GM21526 (cell line): ENCODE measurements around the gene SCN5A.
A peak's percentile ranks its signal among the peaks of the same experiment; 100 is the strongest.

Experiments
- ATAC-seq: cut with Tn5 transposase; IDR thresholded peaks from one replicate; pipeline ENCODE4 v1.9.1; 2021; ENCODE audit warnings: moderate library complexity; ENCODE audit not compliant: unreplicated experiment, low FRiP score

SCN5A gene

DNA sequence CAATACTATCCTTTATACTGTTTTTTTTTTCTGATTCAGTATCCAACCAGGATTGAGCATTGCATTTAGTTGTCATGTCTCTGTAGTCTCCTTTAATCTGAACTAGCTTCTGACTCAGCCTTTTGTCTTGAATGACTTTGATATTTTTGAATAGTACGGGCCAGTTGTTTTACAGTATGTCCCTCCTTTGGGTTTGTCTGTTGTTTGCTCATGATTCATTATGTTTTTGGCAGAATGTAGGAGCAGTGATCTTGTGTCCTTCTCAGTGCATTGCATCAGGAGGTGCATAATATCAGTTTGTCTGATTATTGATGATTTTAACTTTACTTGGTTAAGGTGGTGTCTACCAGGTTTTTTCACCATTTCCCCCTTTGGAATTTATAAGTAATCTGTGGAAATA is 132.8 kb downstream of the SCN5A start:
- no peak for ATAC-seq

DNA sequence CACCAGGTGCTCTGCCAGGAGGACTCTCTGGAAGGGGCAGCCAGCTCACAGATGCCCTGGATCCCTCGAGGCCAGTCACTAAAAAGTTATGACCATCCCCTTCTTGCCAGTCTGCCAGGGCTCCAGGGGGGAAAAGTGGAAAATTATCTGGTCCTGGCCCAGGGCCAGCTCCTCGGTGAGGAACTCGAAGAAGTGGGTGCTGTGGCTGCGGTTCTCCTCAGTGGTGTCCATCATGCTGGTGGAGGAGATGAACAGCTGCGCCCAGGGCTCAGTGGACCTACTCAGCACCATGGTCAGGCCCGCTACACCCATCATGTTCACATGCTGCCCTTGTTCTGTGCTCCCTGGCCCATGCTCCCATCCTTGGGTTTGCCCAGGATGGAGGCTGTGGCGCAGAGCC is 134.1 kb downstream of the SCN5A start:
- no peak for ATAC-seq

DNA sequence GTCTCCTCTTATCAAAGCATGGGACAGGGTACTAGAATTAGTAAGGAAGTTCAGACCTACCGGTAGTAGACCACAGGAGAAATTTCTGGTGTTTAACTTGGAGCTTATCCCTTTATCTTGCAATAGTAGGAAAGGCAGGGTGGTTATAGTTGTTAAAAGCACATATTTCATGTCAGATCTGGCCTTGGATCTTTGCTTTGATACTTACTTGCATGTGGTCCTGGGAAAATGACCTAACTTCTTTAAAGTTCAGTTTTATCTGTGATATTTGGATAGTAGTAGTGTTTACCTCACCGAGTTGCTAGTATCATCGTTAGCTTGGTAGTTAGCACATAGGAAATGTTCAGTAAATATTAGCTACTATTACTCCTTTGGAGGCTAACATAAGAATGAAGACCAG is 137.9 kb downstream of the SCN5A start:
- ATAC-seq = no peak

DNA sequence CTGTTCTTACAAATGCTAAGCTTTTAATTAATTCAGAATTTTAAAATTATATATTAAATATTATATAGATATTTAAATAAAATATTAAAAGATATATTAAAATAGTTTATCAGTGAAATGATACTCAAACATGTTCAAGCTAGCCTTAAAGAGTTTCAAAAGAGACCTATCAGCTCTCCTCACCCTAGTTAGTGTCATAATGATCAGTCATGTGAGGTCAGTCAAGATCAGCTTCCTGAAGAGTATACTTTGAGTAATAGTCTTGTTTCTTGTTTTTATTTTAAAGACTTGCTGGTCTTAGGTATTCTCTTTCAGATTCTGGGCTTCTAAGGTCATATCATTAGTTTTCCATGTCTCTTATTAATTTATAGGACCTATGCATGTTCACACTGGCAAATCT is 138.9 kb downstream of the SCN5A start:
- ATAC-seq = no peak

DNA sequence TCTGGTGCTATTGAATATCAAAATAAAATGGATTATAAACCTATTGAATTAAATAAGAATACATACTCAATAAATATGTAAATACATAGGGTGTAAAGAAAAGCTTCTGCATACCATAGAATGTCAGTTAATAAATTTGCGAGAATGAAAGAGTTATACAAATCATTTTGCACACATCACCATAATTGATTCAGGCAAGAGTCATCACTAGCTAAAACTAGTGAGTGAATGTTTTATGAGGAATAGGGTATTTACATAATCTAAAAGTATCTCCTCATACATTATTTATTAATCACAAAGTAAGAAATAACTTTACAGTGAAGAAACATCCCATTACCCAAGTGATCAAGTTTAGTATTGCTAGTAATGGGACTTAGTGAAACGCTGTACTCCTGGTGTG is 139.8 kb downstream of the SCN5A start:
- no peak for ATAC-seq

DNA sequence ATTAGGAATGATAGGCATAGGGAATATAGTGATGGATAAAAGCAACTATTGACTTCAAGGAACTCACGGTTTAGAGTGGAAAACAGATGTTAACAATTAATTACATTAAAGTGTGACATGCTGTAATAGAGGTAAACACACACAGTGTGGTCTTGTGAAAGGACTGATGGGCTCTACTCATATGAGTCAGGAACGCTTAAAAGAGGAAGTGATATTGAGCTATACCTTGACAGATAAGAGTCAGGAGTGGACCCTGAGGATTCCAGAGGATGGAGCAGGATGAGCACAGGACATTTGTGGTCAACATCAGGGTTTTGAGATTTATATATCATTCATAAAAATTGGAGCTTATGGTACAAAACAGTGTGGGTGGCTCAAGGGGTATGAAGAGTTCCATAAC is 142.4 kb downstream of the SCN5A start:
- ATAC-seq = peak; percentile 79

DNA sequence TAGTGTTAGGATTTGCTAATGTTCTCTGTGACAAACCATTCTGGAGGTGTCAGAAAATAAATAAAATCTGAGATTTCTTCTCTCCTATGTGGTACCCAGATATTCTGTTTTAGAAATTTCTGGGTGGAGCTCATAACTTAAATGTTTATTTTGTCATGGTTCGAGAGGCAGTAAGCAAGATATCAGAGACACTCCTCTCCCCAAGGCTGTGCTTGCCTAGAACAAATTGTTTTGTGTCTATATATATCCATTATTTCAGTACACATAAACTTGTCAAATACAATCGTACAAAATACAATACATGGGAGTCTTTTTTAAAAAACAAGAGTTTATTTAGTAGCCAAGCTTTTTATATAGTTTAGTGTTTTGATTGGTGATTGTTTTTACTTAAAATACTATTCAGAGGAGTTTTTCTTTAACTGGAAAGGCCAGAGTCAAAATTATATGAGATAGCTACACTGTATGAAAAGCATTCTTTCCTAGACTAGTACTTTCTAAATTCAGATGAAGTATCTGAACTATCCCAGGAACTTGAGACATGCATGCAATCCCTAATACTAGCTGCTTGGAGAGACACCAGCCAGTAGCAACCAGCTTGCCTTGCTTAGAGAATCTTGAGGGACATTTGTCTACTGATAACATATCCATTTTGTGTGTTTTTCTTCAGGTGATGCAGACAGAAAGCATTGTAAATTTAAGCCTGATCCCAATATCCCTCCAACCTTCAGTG is 148.6 kb downstream of the SCN5A start:
- no peak for ATAC-seq
